Activated naive CD4-positive, alpha-beta T cell treated with anti-CD3 and anti-CD28 coated beads for 36 hours (primary cell): ENCODE measurements around the gene TRAPPC2. TPM values are rescaled to one million over a fixed set of nuclear protein-coding genes. Genes with fewer than 3 reads are reported as not detected.
A peak's percentile ranks its signal among the peaks of the same experiment; 100 is the strongest.

Experiments
- CTCF ChIA-PET: fragments of 350-600 bp; sonication (Branson Sonifier 250); formaldehyde crosslinking; loops from one replicate; lab custom pipeline; 2021; ENCODE audit warnings: antibody characterized with exemption; lab: Charles Lee
- DNase-seq: peaks from one replicate; pipeline ENCODE4 v3.0.0-alpha.2; 2020
- H3K27ac Mint-ChIP-seq: one replicate; pipeline ENCODE4 v1.8.0; 2021; ENCODE audit warnings: mild to moderate bottlenecking, mixed read lengths
- H3K27me3 Mint-ChIP-seq: one replicate; pipeline ENCODE4 v1.8.0; 2021; ENCODE audit warnings: low read depth, mixed read lengths
- H3K36me3 Mint-ChIP-seq: one replicate; pipeline ENCODE4 v1.8.0; 2021; ENCODE audit warnings: low read depth, mixed read lengths
- H3K4me1 Mint-ChIP-seq: one replicate; pipeline ENCODE4 v1.8.0; 2021; ENCODE audit warnings: low read depth, mixed read lengths
- H3K4me3 Mint-ChIP-seq: one replicate; pipeline ENCODE4 v1.8.0; 2021; ENCODE audit warnings: mild to moderate bottlenecking, moderate library complexity, mixed read lengths
- H3K9me3 Mint-ChIP-seq: one replicate; pipeline ENCODE4 v1.8.0; 2021; ENCODE audit warnings: mixed read lengths
- intact Hi-C: fragments of 100-400 bp; cut with micrococcal nuclease; formaldehyde crosslinking; loops from one replicate; pipeline ENCODE4 v1.15.1; 2023
- total RNA-seq, 2 experiments: library from RNA; stranded (reverse); gene quantifications; one replicate each; pipeline ENCODE4 v1.2.3, GENCODE V29; 2021

TRAPPC2 gene
- 10 to 100 TPM in 1 of 2 experiments, 1 to 10 TPM in 1; 9.6 to 10.7 TPM for total RNA-seq

DNA sequence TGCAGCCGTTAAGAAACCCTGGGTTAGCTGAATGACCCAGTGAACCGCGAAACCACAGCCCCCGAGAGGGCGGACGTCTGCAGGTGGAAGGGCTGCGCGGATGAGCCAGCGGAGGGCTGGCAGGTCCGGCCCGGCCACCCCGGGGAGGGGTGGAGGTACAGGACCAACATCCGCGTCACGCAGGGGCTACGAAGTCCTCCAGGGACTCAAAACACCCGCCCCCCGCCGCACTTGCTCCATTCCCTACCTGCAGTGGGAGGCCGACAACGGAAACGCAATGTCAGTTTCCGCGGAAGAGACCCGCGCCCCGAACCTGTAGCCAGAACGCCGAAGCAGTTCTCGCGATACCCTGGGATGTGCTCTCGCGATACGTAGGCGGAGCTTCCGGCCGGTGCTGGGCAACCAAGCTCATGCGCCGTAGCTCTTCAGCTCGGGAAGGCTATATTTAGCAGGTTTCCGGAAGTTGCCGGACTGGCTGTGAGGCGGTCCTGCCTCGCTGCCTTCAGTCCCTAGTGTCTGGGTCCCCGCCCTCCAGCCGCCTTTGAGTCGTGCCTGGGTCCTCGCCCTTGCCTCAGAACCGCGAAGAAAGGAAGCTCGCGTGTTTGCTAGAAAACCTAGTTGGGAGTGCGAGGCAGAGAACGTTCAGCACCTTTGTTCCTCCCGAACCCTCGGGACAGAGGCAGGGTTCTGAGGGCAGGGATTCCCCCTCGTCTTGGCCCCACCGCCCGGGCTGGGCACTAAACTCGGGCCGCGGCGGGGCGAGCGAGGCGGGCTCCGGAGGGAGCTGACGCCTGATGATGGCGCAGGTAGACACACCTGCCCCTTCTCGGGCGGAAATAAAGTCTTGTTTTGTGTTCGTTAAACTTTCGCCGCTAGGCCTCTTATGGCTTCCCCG lies at the start of gene TRAPPC2, which contains the start of gene OFD1:
TSS of gene TRAPPC2 (minus strand) at position 343 of the 895 bp plus-strand sequence. CDS start 14,657 bp downstream, outside the sequence.
TSS of gene OFD1 (plus strand) at position 471 of the 895 bp plus-strand sequence. CDS start at position 795, 324 bp downstream.
- intact Hi-C loops: loop anchor here (1.0 to 10.0 kb wide), 9 partner anchors 8 to 1601 kb away; partner anchors contain the start of genes FANCB, MOSPD2, PIGA and TCEANC
- CTCF ChIA-PET: interaction anchor here (0.9 to 2.7 kb wide), 4 partner anchors 11 to 295 kb away, joined by 3 to 8 read pairs (median 4); partner anchors contain the start of gene GEMIN8

GRCh38 chrX:13780868-13781427 lies 46.5 kb upstream of the TRAPPC2 start:
- Mint-ChIP-seq H3K27ac (no peak overlapping the region), H3K9me3 (no peaks in the 10 kb centered on the region), H3K4me1 (peaks cover 6% of the 10 kb centered on the region), H3K36me3 (no peaks in the 10 kb centered on the region), H3K27me3 (no peaks in the 10 kb centered on the region), H3K4me3 (no peak overlapping the region)
- CTCF ChIA-PET: interaction anchor here (0.7 kb wide), 1 partner anchor 100 kb away, joined by 3 read pairs; no protein-coding TSS in a partner anchor
- intact Hi-C loops: no loop called here
- no peak for DNase-seq

More for the DNA sequence above, at the start of gene TRAPPC2, which contains the start of gene OFD1:
- Mint-ChIP-seq H3K4me1 (peaks cover 43% of the 10 kb centered on the region), H3K36me3 (peaks cover 29% of the 10 kb centered on the region), H3K4me3 (peak within 1 kb of the TSS; percentile 95), H3K9me3 (peaks cover 2% of the 10 kb centered on the region), H3K27ac (peak within 1 kb of the TSS; percentile 92), H3K27me3 (no peaks in the 10 kb centered on the region)
- DNase-seq: peak; percentile 92

DNA sequence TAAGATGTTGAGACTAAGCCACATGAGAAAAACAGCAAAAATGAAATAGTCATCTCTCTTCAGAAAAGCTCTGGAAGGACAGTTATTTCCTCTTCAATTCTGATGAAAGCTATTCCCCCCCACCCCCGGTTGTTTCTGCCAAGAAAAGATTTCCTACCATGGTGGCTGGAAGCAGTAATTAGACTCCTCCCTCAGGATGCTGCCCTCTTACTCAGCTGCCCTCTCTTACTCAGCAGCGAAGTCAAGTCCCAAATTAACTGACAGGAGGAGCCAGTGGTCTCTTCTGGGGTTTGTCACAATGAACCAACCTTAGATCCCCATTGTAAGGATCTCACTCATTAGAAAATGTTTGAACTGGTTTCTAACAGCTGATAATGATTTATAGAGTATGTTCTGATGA lies 44.5 kb upstream of the TRAPPC2 start:
- H3K36me3 Mint-ChIP-seq: peaks cover 3% of the 10 kb centered on the region
- H3K4me1 Mint-ChIP-seq: peaks cover 6% of the 10 kb centered on the region
- peak; percentile 13 for DNase-seq
- H3K9me3 Mint-ChIP-seq: no peaks in the 10 kb centered on the region
- H3K27me3 Mint-ChIP-seq: no peaks in the 10 kb centered on the region
- H3K27ac Mint-ChIP-seq: no peak overlapping the region
- intact Hi-C loops: no loop called here
- CTCF ChIA-PET: interaction anchor here (0.6 kb wide), 1 partner anchor 10 kb away, joined by 3 read pairs; no protein-coding TSS in a partner anchor
- no peak overlapping the region for H3K4me3 Mint-ChIP-seq

GRCh38 chrX:13776387-13776786 lies 42.0 kb upstream of the TRAPPC2 start:
- CTCF ChIA-PET: interaction anchor here (1.0 kb wide), 1 partner anchor 8 kb away, joined by 3 read pairs; no protein-coding TSS in a partner anchor
- H3K27ac Mint-ChIP-seq: no peak overlapping the region
- intact Hi-C loops: no loop called here
- DNase-seq: no peak
- peaks cover 6% of the 10 kb centered on the region for H3K4me1 Mint-ChIP-seq
- no peaks in the 10 kb centered on the region for H3K9me3 Mint-ChIP-seq
- H3K36me3 Mint-ChIP-seq: peaks cover 3% of the 10 kb centered on the region
- H3K4me3 Mint-ChIP-seq: no peak overlapping the region
- H3K27me3 Mint-ChIP-seq: no peaks in the 10 kb centered on the region

DNA sequence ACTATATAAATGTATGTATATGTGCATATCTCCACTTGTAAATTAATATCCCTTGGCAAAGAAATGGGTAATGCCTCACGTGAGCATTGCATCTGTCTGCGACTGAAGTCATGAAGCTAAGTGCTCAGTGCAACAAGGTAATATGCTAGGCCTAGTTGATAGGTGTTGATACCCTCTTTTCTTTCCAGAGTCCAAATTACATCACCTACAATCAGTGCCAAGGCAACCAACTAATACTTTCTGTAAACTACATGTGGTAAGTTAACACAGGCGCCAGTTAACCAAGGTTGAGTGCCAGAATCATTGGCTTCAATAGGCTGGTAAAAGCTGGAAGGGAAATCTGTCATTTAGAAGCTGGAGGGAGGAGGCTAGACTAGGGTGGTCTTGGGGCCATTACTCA lies 41.4 kb upstream of the TRAPPC2 start:
- no peak for DNase-seq
- CTCF ChIA-PET: interaction anchor here (0.6 to 1.2 kb wide), 4 partner anchors 9 to 1472 kb away, joined by 3 read pairs; no protein-coding TSS in a partner anchor
- Mint-ChIP-seq H3K36me3 (peaks cover 3% of the 10 kb centered on the region), H3K4me1 (peaks cover 6% of the 10 kb centered on the region), H3K9me3 (no peaks in the 10 kb centered on the region), H3K4me3 (no peak overlapping the region), H3K27me3 (no peaks in the 10 kb centered on the region), H3K27ac (no peak overlapping the region)
- intact Hi-C loops: no loop called here

DNA sequence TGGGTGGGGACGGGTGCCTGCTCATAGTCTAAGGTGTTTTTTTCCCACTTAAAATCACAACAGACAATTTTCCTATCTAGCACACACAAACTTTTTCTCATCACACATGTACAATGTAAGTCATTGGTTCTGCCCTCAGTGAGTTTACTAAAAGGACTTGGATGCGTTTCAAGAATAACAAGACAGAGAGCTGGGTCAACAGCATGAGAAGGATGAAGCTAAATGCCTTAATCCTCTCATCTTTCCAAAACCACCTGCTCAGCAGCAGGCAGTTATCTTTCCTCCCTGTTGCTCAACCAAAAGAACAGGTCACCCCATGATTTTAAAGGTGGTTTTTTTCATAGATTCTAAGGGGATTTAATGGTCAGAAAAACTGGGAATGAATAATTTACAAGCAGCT lies 40.3 kb upstream of the TRAPPC2 start:
- no peaks in the 10 kb centered on the region for H3K9me3 Mint-ChIP-seq
- intact Hi-C loops: no loop called here
- peaks cover 8% of the 10 kb centered on the region for H3K4me1 Mint-ChIP-seq
- no peak overlapping the region for H3K4me3 Mint-ChIP-seq
- no peaks in the 10 kb centered on the region for H3K27me3 Mint-ChIP-seq
- DNase-seq: no peak
- no peak overlapping the region for H3K27ac Mint-ChIP-seq
- peaks cover 4% of the 10 kb centered on the region for H3K36me3 Mint-ChIP-seq
- CTCF ChIA-PET: interaction anchor here (1.1 to 1.2 kb wide), 2 partner anchors 22 to 257 kb away, joined by 3 read pairs; no protein-coding TSS in a partner anchor

- no peaks in the 10 kb centered on the region for H3K27me3 Mint-ChIP-seq
- no peak for DNase-seq
- intact Hi-C loops: no loop called here
- H3K36me3 Mint-ChIP-seq: peaks cover 15% of the 10 kb centered on the region
- peaks cover 4% of the 10 kb centered on the region for H3K4me1 Mint-ChIP-seq
- H3K9me3 Mint-ChIP-seq: no peaks in the 10 kb centered on the region
- no peak overlapping the region for H3K4me3 Mint-ChIP-seq
- H3K27ac Mint-ChIP-seq: no peak overlapping the region
- CTCF ChIA-PET: no interaction called here
These were observed 35.7 kb upstream of the TRAPPC2 start for GRCh38 chrX:13770013-13770535.

DNA sequence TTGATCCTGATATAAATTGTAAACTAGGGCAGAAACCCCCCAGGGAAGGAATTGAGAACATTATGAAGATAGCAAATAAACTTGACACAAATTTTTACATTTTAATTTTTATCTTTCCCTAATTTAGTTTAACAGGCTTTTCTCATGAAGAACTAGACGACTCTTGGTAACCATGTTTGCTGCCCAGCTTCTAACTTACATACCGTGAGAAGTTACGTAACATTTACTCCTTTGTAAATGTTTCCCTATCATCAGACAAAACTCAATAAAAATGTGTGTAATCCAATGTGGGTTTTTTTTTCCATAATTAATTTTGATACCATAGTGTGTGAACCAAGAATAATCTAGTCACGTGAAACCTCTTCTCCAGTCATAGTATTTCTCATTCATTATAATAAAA lies 34.5 kb upstream of the TRAPPC2 start:
- H3K9me3 Mint-ChIP-seq: no peaks in the 10 kb centered on the region
- H3K4me3 Mint-ChIP-seq: no peak overlapping the region
- DNase-seq: no peak
- peaks cover 4% of the 10 kb centered on the region for H3K4me1 Mint-ChIP-seq
- no peaks in the 10 kb centered on the region for H3K27me3 Mint-ChIP-seq
- no peak overlapping the region for H3K27ac Mint-ChIP-seq
- CTCF ChIA-PET: no interaction called here
- intact Hi-C loops: no loop called here
- H3K36me3 Mint-ChIP-seq: peaks cover 12% of the 10 kb centered on the region

GRCh38 chrX:13764765-13765164 lies 30.3 kb upstream of the TRAPPC2 start:
- Mint-ChIP-seq H3K9me3 (no peaks in the 10 kb centered on the region), H3K4me3 (no peak overlapping the region), H3K27me3 (no peaks in the 10 kb centered on the region), H3K36me3 (peaks cover 14% of the 10 kb centered on the region), H3K4me1 (peaks cover 4% of the 10 kb centered on the region), H3K27ac (no peak overlapping the region)
- intact Hi-C loops: no loop called here
- CTCF ChIA-PET: no interaction called here
- DNase-seq: no peak

GRCh38 chrX:13764281-13764680 lies 29.9 kb upstream of the TRAPPC2 start:
- intact Hi-C loops: no loop called here
- Mint-ChIP-seq H3K4me3 (no peak overlapping the region), H3K9me3 (no peaks in the 10 kb centered on the region), H3K36me3 (peaks cover 14% of the 10 kb centered on the region), H3K4me1 (peaks cover 4% of the 10 kb centered on the region), H3K27me3 (no peaks in the 10 kb centered on the region), H3K27ac (no peak overlapping the region)
- CTCF ChIA-PET: no interaction called here
- no peak for DNase-seq

DNA sequence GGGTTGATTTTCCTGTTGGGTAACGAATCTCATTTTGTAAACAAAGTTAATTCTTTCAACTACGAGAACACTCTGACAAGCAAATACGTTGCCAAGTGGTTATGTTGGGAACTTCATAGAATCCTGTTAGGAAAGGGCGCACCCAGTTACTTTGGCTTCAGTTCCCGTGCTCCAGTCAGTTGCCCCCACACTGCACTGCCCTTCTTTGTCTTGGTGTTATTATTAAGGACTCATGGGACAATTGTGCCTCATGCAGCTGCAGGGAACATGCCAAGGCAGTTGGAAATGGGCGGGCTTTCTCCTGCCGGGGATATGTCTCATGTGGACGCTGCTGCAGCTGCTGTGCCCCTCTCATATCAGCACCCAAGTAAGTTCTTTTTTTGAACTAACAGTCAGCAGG lies 29.1 kb upstream of the TRAPPC2 start:
- no peak overlapping the region for H3K4me3 Mint-ChIP-seq
- intact Hi-C loops: no loop called here
- H3K27me3 Mint-ChIP-seq: no peaks in the 10 kb centered on the region
- no peaks in the 10 kb centered on the region for H3K9me3 Mint-ChIP-seq
- DNase-seq: no peak
- no peak overlapping the region for H3K27ac Mint-ChIP-seq
- peaks cover 14% of the 10 kb centered on the region for H3K36me3 Mint-ChIP-seq
- peaks cover 2% of the 10 kb centered on the region for H3K4me1 Mint-ChIP-seq
- CTCF ChIA-PET: interaction anchor here (1.9 kb wide), 1 partner anchor 13 kb away, joined by 7 read pairs; no protein-coding TSS in a partner anchor
